Osteoblast (primary cell): Measurements from ENCODE around the gene BRCA2. TPM values are rescaled to one million over a fixed set of nuclear protein-coding genes. Genes with fewer than 3 reads are reported as not detected.

ENCODE experiments used
- DNase-seq: peaks from one replicate; pipeline ENCODE4 v3.0.0; 2011; ENCODE audit warnings: low spot score, mixed read lengths; ENCODE audit not compliant: insufficient read length; ENCODE audit errors: missing footprints
- H2AFZ ChIP-seq: 2 replicates; pipeline ENCODE4 v1.6.0; 2011; ENCODE audit warnings: mild to moderate bottlenecking, low read length
- H3K27ac ChIP-seq: 2 replicates; pipeline ENCODE4 v1.5.1; 2011; ENCODE audit warnings: mild to moderate bottlenecking, low read depth, low read length, moderate library complexity
- H3K27me3 ChIP-seq: 2 replicates; pipeline ENCODE4 v1.6.0; 2012; ENCODE audit warnings: mild to moderate bottlenecking, control low read depth, inconsistent platforms, low read length, moderate library complexity; ENCODE audit not compliant: insufficient read depth
- H3K36me3 ChIP-seq: 2 replicates; pipeline ENCODE4 v1.5.1; 2011; ENCODE audit warnings: mild to moderate bottlenecking, low read length, control low read depth, moderate library complexity; ENCODE audit not compliant: insufficient read depth
- H3K4me1 ChIP-seq: 2 replicates; pipeline ENCODE4 v1.5.1; 2011; ENCODE audit warnings: mild to moderate bottlenecking, low read length, control low read depth, moderate library complexity; ENCODE audit not compliant: insufficient read depth
- H3K4me2 ChIP-seq: 2 replicates; pipeline ENCODE4 v1.6.0; 2011; ENCODE audit warnings: mild to moderate bottlenecking, low read length; ENCODE audit not compliant: insufficient read depth
- H3K4me3 ChIP-seq: fragments of 200-600 bp; sonication (generic); 3 replicates; pipeline ENCODE4 v1.5.1; 2012; ENCODE audit warnings: mild to moderate bottlenecking, low read length, inconsistent platforms; ENCODE audit not compliant: insufficient read depth
- H3K79me2 ChIP-seq: 2 replicates; pipeline ENCODE4 v1.6.0; 2012; ENCODE audit warnings: mild to moderate bottlenecking, low read length, control low read depth, inconsistent platforms; ENCODE audit not compliant: insufficient read depth
- H3K9me3 ChIP-seq: 2 replicates; pipeline ENCODE4 v1.5.1; 2011; ENCODE audit warnings: low read depth, low read length, control low read depth
- H4K20me1 ChIP-seq: 2 replicates; pipeline ENCODE4 v1.6.0; 2012; ENCODE audit warnings: mild to moderate bottlenecking, low read length, control low read depth; ENCODE audit not compliant: insufficient read depth
- total RNA-seq: library from RNA; depleted of rRNA; stranded (reverse); fragments of >200 nt; gene quantifications from 2 replicates; pipeline ENCODE4 v1.2.3, GENCODE V29; 2012
- TF ChIP-seq, protein P1 (sequence below): IDR thresholded peaks from 2 replicates; pipeline ENCODE4 v1.5.1; 2011; ENCODE audit warnings: mild to moderate bottlenecking, low read depth, low read length, moderate library complexity; ENCODE audit errors: extremely low read depth

The BRCA2 gene
- total RNA-seq, 1 donor, result 4.7 TPM

DNA sequence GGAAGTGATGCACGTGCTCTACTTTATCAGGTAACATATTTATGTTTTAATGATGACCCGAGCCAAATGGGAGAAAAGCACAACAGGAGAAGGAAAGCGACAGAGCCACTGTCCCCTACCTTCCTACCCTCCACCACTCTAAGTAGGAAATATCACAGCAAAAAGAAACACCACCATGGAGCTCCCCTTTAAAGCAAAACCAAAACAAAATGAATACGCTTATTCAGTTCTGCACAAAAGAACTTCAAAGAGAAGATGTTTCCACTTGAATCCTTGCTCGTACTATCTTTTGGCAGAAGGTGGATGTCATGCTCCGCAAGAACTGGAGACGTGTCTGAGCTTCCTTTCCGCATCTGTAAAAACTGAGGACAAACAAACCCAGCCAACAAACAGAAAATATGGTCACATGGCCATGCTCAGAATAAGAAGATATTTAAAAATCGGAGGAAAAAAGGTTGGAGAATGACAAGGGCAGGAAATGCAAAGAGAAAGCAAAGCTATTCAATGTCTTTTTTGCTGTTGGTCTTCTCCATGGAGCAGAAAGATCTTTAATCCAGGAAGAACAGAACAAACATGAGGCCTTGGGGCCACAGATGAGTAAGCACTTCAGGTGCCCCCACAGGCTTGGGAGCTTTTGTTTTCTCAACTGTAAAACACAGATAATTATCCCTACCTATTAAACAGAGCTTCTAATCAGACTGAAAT is 93.1 kb downstream of the BRCA2 start:
- no peak for DNase-seq
- H3K4me3 ChIP-seq, result no peak overlapping the region
- TF ChIP-seq, protein P1, sequence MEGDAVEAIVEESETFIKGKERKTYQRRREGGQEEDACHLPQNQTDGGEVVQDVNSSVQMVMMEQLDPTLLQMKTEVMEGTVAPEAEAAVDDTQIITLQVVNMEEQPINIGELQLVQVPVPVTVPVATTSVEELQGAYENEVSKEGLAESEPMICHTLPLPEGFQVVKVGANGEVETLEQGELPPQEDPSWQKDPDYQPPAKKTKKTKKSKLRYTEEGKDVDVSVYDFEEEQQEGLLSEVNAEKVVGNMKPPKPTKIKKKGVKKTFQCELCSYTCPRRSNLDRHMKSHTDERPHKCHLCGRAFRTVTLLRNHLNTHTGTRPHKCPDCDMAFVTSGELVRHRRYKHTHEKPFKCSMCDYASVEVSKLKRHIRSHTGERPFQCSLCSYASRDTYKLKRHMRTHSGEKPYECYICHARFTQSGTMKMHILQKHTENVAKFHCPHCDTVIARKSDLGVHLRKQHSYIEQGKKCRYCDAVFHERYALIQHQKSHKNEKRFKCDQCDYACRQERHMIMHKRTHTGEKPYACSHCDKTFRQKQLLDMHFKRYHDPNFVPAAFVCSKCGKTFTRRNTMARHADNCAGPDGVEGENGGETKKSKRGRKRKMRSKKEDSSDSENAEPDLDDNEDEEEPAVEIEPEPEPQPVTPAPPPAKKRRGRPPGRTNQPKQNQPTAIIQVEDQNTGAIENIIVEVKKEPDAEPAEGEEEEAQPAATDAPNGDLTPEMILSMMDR, result no peak
- H3K4me2 ChIP-seq, result no peak overlapping the region
- no peaks in the 10 kb centered on the region for H3K36me3 ChIP-seq
- no peak overlapping the region for H2AFZ ChIP-seq
- H3K27me3 ChIP-seq, result no peaks in the 10 kb centered on the region
- peaks cover 7% of the 10 kb centered on the region for H3K4me1 ChIP-seq
- H3K9me3 ChIP-seq, result no peaks in the 10 kb centered on the region
- H3K79me2 ChIP-seq, result no peaks in the 10 kb centered on the region
- no peak overlapping the region for H3K27ac ChIP-seq
- H4K20me1 ChIP-seq, result no peaks in the 10 kb centered on the region

DNA sequence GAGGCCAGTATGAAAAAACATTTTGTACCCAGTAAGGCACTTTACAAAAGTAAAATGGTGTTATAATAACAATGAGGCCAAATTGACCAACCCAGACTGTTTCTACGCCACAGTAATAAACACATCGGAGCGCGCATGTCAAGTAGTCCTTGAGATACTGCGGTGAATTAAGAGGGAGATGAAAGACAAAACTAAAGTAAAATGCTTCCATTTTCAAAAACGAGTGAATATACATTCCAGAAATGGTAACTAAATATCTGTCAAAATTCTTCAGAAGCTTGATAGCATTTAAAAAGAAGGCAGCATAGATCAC is 93.6 kb downstream of the BRCA2 start:
- H2AFZ ChIP-seq, result no peak overlapping the region
- H3K27me3 ChIP-seq, result no peaks in the 10 kb centered on the region
- DNase-seq, result no peak
- H3K27ac ChIP-seq, result no peak overlapping the region
- H3K4me3 ChIP-seq, result no peak overlapping the region
- no peaks in the 10 kb centered on the region for H3K79me2 ChIP-seq
- TF ChIP-seq, protein P1, result no peak
- no peaks in the 10 kb centered on the region for H3K36me3 ChIP-seq
- no peaks in the 10 kb centered on the region for H4K20me1 ChIP-seq
- peak overlapping the region; percentile 75 for H3K4me2 ChIP-seq
- no peaks in the 10 kb centered on the region for H3K9me3 ChIP-seq
- H3K4me1 ChIP-seq, result peaks cover 7% of the 10 kb centered on the region

DNA sequence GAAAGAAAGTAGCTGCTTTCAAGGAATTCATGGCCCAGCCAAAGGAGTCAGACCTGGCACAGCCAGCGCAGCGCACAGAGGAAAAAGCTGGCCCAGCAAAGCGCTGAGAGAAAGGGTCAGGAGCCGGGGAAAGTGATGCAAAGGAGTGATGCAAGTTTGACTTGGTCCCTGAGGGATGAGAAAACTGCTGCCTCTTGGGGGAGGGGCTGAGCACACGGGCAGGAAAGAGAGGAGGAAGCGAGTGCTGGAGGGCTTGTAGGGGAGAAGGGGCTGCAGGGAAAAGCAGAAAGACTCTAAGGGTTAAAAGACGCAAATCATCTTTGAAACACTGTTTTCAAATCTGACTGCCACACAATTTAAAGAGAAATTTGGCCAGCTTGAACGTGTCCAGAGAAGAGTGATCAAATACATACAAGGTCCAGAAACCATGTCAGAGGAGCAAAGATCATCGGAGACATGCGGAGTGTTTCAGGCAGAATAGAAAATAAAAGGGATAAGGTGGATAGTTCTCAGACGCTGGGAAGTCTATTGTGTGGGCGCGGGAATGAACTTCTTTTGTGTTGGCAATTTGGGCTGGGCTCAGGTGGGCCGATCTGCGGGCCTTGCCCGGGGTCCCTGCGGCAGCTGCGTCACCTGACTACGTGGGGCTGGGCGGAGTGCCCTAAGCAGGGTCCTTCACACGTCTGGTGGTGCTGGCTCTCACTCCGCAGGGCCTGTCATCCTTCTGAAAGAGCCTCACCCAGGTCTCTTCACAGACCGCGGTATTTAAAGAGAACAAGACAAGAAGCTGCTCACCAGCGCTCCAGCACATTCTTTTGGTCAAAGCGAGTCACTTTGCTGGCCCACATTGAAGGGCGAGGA is 94.5 kb downstream of the BRCA2 start:
- Histone ChIP-seq H3K36me3 (no peaks in the 10 kb centered on the region), H3K79me2 (no peaks in the 10 kb centered on the region), H3K27me3 (no peaks in the 10 kb centered on the region), H4K20me1 (no peaks in the 10 kb centered on the region), H3K4me3 (peak overlapping the region; percentile 53), H3K4me1 (peaks cover 7% of the 10 kb centered on the region), H3K4me2 (peak overlapping the region; percentile 75), H3K9me3 (no peaks in the 10 kb centered on the region), H2AFZ (peak overlapping the region; percentile 80), H3K27ac (no peak overlapping the region)
- DNase-seq, result no peak
- TF ChIP-seq, protein P1, result no peak

DNA sequence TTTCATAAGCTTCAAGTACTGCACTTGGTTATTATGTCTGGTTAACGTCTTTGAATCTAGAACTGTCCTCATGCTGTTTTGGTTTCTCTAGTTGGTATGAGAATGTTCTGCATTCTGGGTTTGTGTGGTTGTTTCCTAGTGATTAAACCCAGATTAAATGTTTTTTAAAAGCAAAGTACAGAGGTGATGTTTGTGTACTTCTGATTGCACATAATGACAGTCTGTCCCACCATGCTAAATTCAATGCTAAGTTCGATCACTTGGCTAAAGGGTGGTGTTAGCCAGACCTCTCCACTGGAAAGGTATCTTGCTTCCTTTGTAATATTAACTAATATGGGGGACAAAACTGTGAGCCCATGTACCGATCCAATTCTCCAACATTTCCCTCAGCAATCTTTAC is 98.0 kb downstream of the BRCA2 start:
- Histone ChIP-seq H3K4me3 (no peak overlapping the region), H3K27ac (no peak overlapping the region), H3K9me3 (no peaks in the 10 kb centered on the region), H2AFZ (no peak overlapping the region), H3K79me2 (no peaks in the 10 kb centered on the region), H3K27me3 (no peaks in the 10 kb centered on the region), H3K36me3 (no peaks in the 10 kb centered on the region), H3K4me1 (peaks cover 7% of the 10 kb centered on the region), H3K4me2 (no peak overlapping the region), H4K20me1 (no peaks in the 10 kb centered on the region)
- DNase-seq, result no peak
- TF ChIP-seq, protein P1, result no peak
